H9 (cell line): ENCODE results near the gene TMPRSS2. TPM values are rescaled to one million over a fixed set of nuclear protein-coding genes. Genes with fewer than 3 reads are reported as not detected.

Experiments
- DNase-seq: peaks from one replicate; pipeline ENCODE4 v3.0.0-alpha.2; 2017
- H2AFZ ChIP-seq: one replicate; pipeline ENCODE4 v1.6.1; 2013; ENCODE audit warnings: mild to moderate bottlenecking, low read length, control low read depth, moderate library complexity
- H2AK5ac ChIP-seq: 2 replicates; pipeline ENCODE4 v1.6.1; 2013; ENCODE audit warnings: low read length, control low read depth, mixed read lengths; ENCODE audit not compliant: insufficient read length
- H2BK120ac ChIP-seq: one replicate; pipeline ENCODE4 v1.6.1; 2013; ENCODE audit warnings: low read depth, mild to moderate bottlenecking, low read length, control low read depth, inconsistent platforms; ENCODE audit not compliant: poor library complexity, severe bottlenecking
- H2BK12ac ChIP-seq: 2 replicates; pipeline ENCODE4 v1.6.1; 2013; ENCODE audit warnings: low read length, control low read depth, mixed read lengths, low read depth; ENCODE audit not compliant: insufficient read length
- H2BK15ac ChIP-seq: 2 replicates; pipeline ENCODE4 v1.6.1; 2013; ENCODE audit warnings: low read depth, low read length, control low read depth
- H2BK20ac ChIP-seq: one replicate; pipeline ENCODE4 v1.6.1; 2013; ENCODE audit warnings: low read depth, mild to moderate bottlenecking, low read length, control low read depth, inconsistent platforms; ENCODE audit not compliant: poor library complexity, severe bottlenecking
- H2BK5ac ChIP-seq: 2 replicates; pipeline ENCODE4 v1.6.1; 2013; ENCODE audit warnings: low read length, control low read depth, mixed read lengths; ENCODE audit not compliant: insufficient read length
- H3K14ac ChIP-seq: 2 replicates; pipeline ENCODE4 v1.6.1; 2013; ENCODE audit warnings: low read length, control low read depth; ENCODE audit not compliant: insufficient read depth
- H3K18ac ChIP-seq: 2 replicates; pipeline ENCODE4 v1.6.1; 2013; ENCODE audit warnings: low read depth, mild to moderate bottlenecking, mixed read lengths, low read length, control low read depth; ENCODE audit not compliant: insufficient read length
- H3K23ac ChIP-seq: 2 replicates; pipeline ENCODE4 v1.6.1; 2013; ENCODE audit warnings: low read length, control low read depth, mixed read lengths, low read depth; ENCODE audit not compliant: insufficient read length
- H3K23me2 ChIP-seq: 2 replicates; pipeline ENCODE4 v1.6.1; 2013; ENCODE audit warnings: low read depth, mild to moderate bottlenecking, mixed read lengths, low read length, control low read depth; ENCODE audit not compliant: insufficient read length, poor library complexity, severe bottlenecking
- H3K27ac ChIP-seq: 2 replicates; pipeline ENCODE4 v1.5.1; 2013; ENCODE audit warnings: low read length, control low read depth, mixed read lengths, low read depth; ENCODE audit not compliant: insufficient read length
- H3K27me3 ChIP-seq: 2 replicates; pipeline ENCODE4 v1.6.1; 2013; ENCODE audit warnings: low read length, control low read depth, inconsistent platforms; ENCODE audit not compliant: insufficient read depth
- H3K4ac ChIP-seq: 2 replicates; pipeline ENCODE4 v1.6.1; 2013; ENCODE audit warnings: low read depth, mild to moderate bottlenecking, control low read depth, inconsistent platforms, low read length, moderate library complexity
- H3K4me1 ChIP-seq: 2 replicates; pipeline ENCODE4 v1.6.1; 2013; ENCODE audit warnings: low read length, control low read depth, inconsistent platforms; ENCODE audit not compliant: insufficient read depth
- H3K4me2 ChIP-seq: 2 replicates; pipeline ENCODE4 v1.6.1; 2013; ENCODE audit warnings: low read length, control low read depth, mixed read lengths; ENCODE audit not compliant: insufficient read length, insufficient read depth
- H3K56ac ChIP-seq: 2 replicates; pipeline ENCODE4 v1.6.1; 2013; ENCODE audit warnings: low read depth, mild to moderate bottlenecking, mixed read lengths, low read length, control low read depth; ENCODE audit not compliant: insufficient read length
- H3K79me1 ChIP-seq: 2 replicates; pipeline ENCODE4 v1.6.1; 2013; ENCODE audit warnings: low read depth, mild to moderate bottlenecking, moderate library complexity, low read length, control low read depth, inconsistent platforms; ENCODE audit not compliant: insufficient read depth, poor library complexity, severe bottlenecking
- H3K79me2 ChIP-seq: 2 replicates; pipeline ENCODE4 v1.6.1; 2013; ENCODE audit warnings: low read length, control low read depth, inconsistent platforms; ENCODE audit not compliant: insufficient read depth
- H3K9ac ChIP-seq: 2 replicates; pipeline ENCODE4 v1.6.1; 2013; ENCODE audit warnings: low read length, control low read depth, mixed read lengths; ENCODE audit not compliant: insufficient read length; ENCODE audit errors: extremely low read depth
- H3K9me3 ChIP-seq: one replicate; pipeline ENCODE4 v1.6.1; 2013; ENCODE audit warnings: low read depth, low read length, inconsistent platforms; ENCODE audit not compliant: control insufficient read depth
- H3T11ph ChIP-seq: one replicate; pipeline ENCODE4 v1.6.1; 2013; ENCODE audit warnings: mild to moderate bottlenecking, low read length, control low read depth, inconsistent platforms
- H4K20me1 ChIP-seq: one replicate; pipeline ENCODE4 v1.6.1; 2013; ENCODE audit not compliant: control insufficient read depth, insufficient read length, insufficient read depth
- H4K5ac ChIP-seq: 2 replicates; pipeline ENCODE4 v1.6.1; 2013; ENCODE audit warnings: low read depth, mild to moderate bottlenecking, mixed read lengths, low read length, control low read depth; ENCODE audit not compliant: insufficient read length
- H4K8ac ChIP-seq: replicated peaks from 2 replicates; pipeline ENCODE4 v1.6.1; 2013; ENCODE audit warnings: low read length, control low read depth, mixed read lengths, low read depth; ENCODE audit not compliant: insufficient read length
- H4K91ac ChIP-seq: 2 replicates; pipeline ENCODE4 v1.6.1; 2013; ENCODE audit warnings: low read depth, mild to moderate bottlenecking, moderate library complexity, mixed read lengths, low read length, control low read depth; ENCODE audit not compliant: insufficient read length
- H3K27ac Mint-ChIP-seq, 3 experiments: 2 replicates in 2 of 3; 3 replicates in 1 of 3; pipeline ENCODE4 v1.8.0; 2020 to 2021; ENCODE audit warnings: mixed read lengths in 3 of 3, mild to moderate bottlenecking in 1 of 3, moderate library complexity in 1 of 3
- H3K27me3 Mint-ChIP-seq: 2 replicates; pipeline ENCODE4 v1.8.0; 2021; ENCODE audit warnings: low read depth, mild to moderate bottlenecking, moderate library complexity, mixed read lengths
- H3K36me3 Mint-ChIP-seq, 3 experiments: 2 replicates in 2 of 3; 3 replicates in 1 of 3; pipeline ENCODE4 v1.8.0; 2020 to 2021; ENCODE audit warnings: low read depth in 3 of 3, mixed read lengths in 3 of 3; ENCODE audit not compliant: insufficient read depth in 1 of 3
- H3K4me1 Mint-ChIP-seq, 2 experiments: 2 replicates each; pipeline ENCODE4 v1.8.0; 2020; ENCODE audit warnings: mixed read lengths in 2 of 2
- H3K4me3 Mint-ChIP-seq, 2 experiments: 2 replicates in 1 of 2; 3 replicates in 1 of 2; pipeline ENCODE4 v1.8.0; 2020 to 2021; ENCODE audit warnings: mild to moderate bottlenecking in 2 of 2, mixed read lengths in 2 of 2, moderate library complexity in 1 of 2
- H3K9me3 Mint-ChIP-seq, 2 experiments: 2 replicates in 1 of 2; 3 replicates in 1 of 2; pipeline ENCODE4 v1.8.0; 2020; ENCODE audit warnings: mild to moderate bottlenecking in 2 of 2, mixed read lengths in 2 of 2, moderate library complexity in 1 of 2
- CTCF ChIP-seq: fragments of 200-600 bp; sonication (generic); conservative IDR thresholded peaks from 3 replicates; pipeline ENCODE4 v1.8.0; 2021; ENCODE audit warnings: antibody characterized with exemption, mild to moderate bottlenecking
- WGBS: extraction: QIAGEN DNeasy Blood & Tissue Kit; methylation state at CpG from one replicate; pipeline ENCODE4 v1.1.7; 2013; ENCODE audit warnings: missing lambda C conversion rate, low lambda C conversion rate, mixed read lengths; ENCODE audit not compliant: insufficient read length; ENCODE audit errors: extremely low coverage; 5-methylcytosine and 5-hydroxymethylcytosine counted together
- total RNA-seq: library from RNA; stranded (reverse); gene quantifications from 2 replicates; pipeline ENCODE4 v1.2.1, GENCODE V29; 2021

Gene TMPRSS2
- total RNA-seq, 1 experiment from 2014 or later, result 12.1 TPM

- no peak overlapping the region for H4K8ac ChIP-seq
- no peaks in the 10 kb centered on the region for H3K9me3 ChIP-seq
- Mint-ChIP-seq H3K4me3 (no peak overlapping the region), H3K4me1 (peaks cover 16 to 27% of the 10 kb centered on the region in 2 experiments), H3K9me3 (no peaks in the 10 kb centered on the region), H3K36me3 (no peaks in the 10 kb centered on the region), H3K27me3 (peaks cover 7% of the 10 kb centered on the region), H3K27ac (no peak overlapping the region)
- H2BK120ac ChIP-seq, result no peak overlapping the region
- H2AFZ ChIP-seq, result no peak overlapping the region
- no peak for TF ChIP-seq CTCF
- no peak overlapping the region for H3K56ac ChIP-seq
- H4K5ac ChIP-seq, result no peak overlapping the region
- no peak overlapping the region for H3K27ac ChIP-seq
- WGBS, result no CpG with 5 or more reads among the region's 9 CpGs
- H3K18ac ChIP-seq, result no peak overlapping the region
- no peaks in the 10 kb centered on the region for H3K4me1 ChIP-seq
- DNase-seq, result no peak
- H2BK12ac ChIP-seq, result no peak overlapping the region
- H4K20me1 ChIP-seq, result no peaks in the 10 kb centered on the region
- no peaks in the 10 kb centered on the region for H3K79me2 ChIP-seq
- no peak overlapping the region for H2AK5ac ChIP-seq
- H3K79me1 ChIP-seq, result no peaks in the 10 kb centered on the region
- H2BK15ac ChIP-seq, result no peak overlapping the region
- H3K4me2 ChIP-seq, result no peak overlapping the region
- H3T11ph ChIP-seq, result no peak overlapping the region
- no peak overlapping the region for H3K9ac ChIP-seq
- H3K23ac ChIP-seq, result no peak overlapping the region
- no peak overlapping the region for H4K91ac ChIP-seq
- no peak overlapping the region for H3K4ac ChIP-seq
- H2BK20ac ChIP-seq, result no peak overlapping the region
- no peak overlapping the region; the same call in 1 of the 2 replicates for H3K14ac ChIP-seq
- no peaks in the 10 kb centered on the region for H3K27me3 ChIP-seq
- H3K23me2 ChIP-seq, result no peaks in the 10 kb centered on the region
- no peak overlapping the region for H2BK5ac ChIP-seq
Measured at GRCh38 chr21:41529769-41530168, 21.8 kb upstream of the TMPRSS2 start.
